ENCODE results near the gene TRDMT1.

Gene TRDMT1

DNA sequence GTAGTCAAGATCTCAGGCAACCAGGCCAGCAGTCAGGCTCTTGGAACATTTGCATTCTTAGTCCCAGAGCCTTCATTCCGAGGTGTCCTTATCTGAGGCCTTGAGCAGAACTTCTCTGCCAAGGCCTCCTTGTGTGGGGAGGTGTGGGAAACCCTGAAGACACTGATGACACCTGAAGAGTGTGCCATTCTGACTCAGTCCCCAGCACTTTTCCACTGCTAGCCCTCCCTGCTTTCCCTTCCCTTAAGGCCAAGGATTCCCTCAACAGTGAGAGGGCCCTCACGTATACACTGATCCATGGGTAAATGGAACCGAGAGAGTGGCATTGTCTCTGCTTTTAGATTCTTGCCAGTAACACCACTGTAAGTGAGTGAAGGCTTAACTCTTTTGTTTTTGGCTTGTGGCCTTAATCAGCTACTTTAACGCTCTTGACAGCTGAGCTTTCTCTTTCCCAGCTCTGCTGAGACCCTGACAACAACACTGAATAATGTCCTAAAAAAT lies 30.3 kb downstream of the TRDMT1 start:
- no peak overlapping the region for H3K4me3 ChIP-seq (ENCODE audit: control insufficient read depth, low read depth, low read length)
- no peak for DNase-seq (ENCODE audit: low read depth)
- TF ChIP-seq, protein P1, sequence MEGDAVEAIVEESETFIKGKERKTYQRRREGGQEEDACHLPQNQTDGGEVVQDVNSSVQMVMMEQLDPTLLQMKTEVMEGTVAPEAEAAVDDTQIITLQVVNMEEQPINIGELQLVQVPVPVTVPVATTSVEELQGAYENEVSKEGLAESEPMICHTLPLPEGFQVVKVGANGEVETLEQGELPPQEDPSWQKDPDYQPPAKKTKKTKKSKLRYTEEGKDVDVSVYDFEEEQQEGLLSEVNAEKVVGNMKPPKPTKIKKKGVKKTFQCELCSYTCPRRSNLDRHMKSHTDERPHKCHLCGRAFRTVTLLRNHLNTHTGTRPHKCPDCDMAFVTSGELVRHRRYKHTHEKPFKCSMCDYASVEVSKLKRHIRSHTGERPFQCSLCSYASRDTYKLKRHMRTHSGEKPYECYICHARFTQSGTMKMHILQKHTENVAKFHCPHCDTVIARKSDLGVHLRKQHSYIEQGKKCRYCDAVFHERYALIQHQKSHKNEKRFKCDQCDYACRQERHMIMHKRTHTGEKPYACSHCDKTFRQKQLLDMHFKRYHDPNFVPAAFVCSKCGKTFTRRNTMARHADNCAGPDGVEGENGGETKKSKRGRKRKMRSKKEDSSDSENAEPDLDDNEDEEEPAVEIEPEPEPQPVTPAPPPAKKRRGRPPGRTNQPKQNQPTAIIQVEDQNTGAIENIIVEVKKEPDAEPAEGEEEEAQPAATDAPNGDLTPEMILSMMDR (conservative IDR thresholded peaks at IDR 0.05; ENCODE audit: control insufficient read depth, insufficient read depth, low read depth, low read length) = no peak

DNA sequence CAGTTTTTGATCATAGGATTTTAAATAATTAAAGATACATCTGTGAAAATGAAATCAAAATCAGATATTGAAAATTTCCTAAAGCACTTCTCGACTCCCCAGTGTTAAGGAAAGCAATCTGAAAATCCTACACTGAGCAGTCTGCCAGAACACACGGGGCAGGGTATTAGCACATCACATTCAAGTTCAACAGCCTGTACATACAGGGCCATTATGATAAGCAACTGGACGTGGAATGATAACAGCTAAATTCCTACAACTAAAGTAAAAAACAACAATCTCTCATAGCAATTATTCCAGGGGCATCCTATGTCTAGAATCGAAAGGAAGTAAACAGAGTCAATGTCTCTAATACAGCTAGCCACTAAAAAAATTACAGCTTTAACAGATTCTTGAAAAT lies 31.7 kb downstream of the TRDMT1 start:
- no peak for DNase-seq (ENCODE audit: low read depth)
- TF ChIP-seq, protein P1 (conservative IDR thresholded peaks at IDR 0.05; ENCODE audit: control insufficient read depth, insufficient read depth, low read depth, low read length) = no peak
- no peak overlapping the region for H3K4me3 ChIP-seq (ENCODE audit: control insufficient read depth, low read depth, low read length)

DNA sequence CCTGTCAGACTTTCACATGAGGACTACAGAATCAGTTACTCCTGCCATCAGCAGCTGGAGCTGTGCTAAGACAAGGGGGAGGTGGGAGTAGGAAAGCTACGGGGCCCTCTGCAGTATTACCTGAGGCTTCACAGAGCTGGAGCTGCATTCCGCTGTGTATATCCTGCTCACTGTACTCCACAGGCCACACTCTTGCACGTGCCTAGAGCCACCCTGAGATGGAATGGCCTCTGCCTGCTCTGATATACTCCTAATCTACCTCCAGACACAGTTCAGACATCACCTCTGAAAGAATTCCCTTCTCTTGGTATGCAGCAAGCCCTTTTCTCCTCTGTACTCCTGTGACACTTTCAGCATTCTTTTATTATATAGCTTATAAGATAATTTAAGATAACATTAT lies 34.8 kb downstream of the TRDMT1 start:
- no peak for DNase-seq (ENCODE audit: low read depth)
- TF ChIP-seq, protein P1 (conservative IDR thresholded peaks at IDR 0.05; ENCODE audit: control insufficient read depth, insufficient read depth, low read depth, low read length) = no peak
- no peak overlapping the region for H3K4me3 ChIP-seq (ENCODE audit: control insufficient read depth, low read depth, low read length)

GRCh38 chr10:17162828-17163227 lies 38.6 kb downstream of the TRDMT1 start:
- TF ChIP-seq, protein P1 (conservative IDR thresholded peaks at IDR 0.05; ENCODE audit: control insufficient read depth, insufficient read depth, low read depth, low read length) = no peak
- no peak for DNase-seq (ENCODE audit: low read depth)
- H3K4me3 ChIP-seq (ENCODE audit: control insufficient read depth, low read depth, low read length) = no peak overlapping the region

- H3K4me3 ChIP-seq (ENCODE audit: control insufficient read depth, low read depth, low read length) = no peak overlapping the region
- TF ChIP-seq, protein P1 (conservative IDR thresholded peaks at IDR 0.05; ENCODE audit: control insufficient read depth, insufficient read depth, low read depth, low read length) = no peak
- DNase-seq (ENCODE audit: low read depth) = no peak
Observed at GRCh38 chr10:17161775-17162174, 39.7 kb downstream of the TRDMT1 start.

DNA sequence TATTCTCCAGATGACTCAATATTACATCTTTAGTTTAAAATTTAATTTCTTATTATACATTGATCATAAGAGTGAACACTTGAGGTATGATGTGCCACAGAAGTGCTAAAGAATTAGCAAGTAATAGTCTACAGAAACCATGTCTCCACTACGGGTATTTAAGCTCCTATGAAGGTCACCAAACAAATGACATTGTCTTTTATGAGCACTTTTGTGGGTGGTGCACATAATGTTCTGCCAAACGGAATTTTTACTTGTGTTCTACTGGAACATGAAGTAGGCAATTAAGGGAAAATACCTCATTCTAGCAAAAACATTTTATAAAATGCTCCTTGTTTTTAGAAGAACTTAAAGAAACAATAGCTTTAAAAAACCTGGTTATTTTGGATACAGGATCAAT lies 44.4 kb downstream of the TRDMT1 start:
- TF ChIP-seq, protein P1 (conservative IDR thresholded peaks at IDR 0.05; ENCODE audit: control insufficient read depth, insufficient read depth, low read depth, low read length) = no peak
- no peak for DNase-seq (ENCODE audit: low read depth)
- no peak overlapping the region for H3K4me3 ChIP-seq (ENCODE audit: control insufficient read depth, low read depth, low read length)

- H3K4me3 ChIP-seq (ENCODE audit: control insufficient read depth, low read depth, low read length) = no peak overlapping the region
- DNase-seq (ENCODE audit: low read depth) = no peak
- TF ChIP-seq, protein P1 (conservative IDR thresholded peaks at IDR 0.05; ENCODE audit: control insufficient read depth, insufficient read depth, low read depth, low read length) = no peak
Observed at GRCh38 chr10:17155826-17156225, 45.6 kb downstream of the TRDMT1 start.
